GM18505 (cell line): ENCODE measurements around the gene DPM1.
A peak's percentile ranks its signal among the peaks of the same experiment; 100 is the strongest.

ENCODE experiments used
- ATAC-seq: cut with Tn5 transposase; IDR thresholded peaks from one replicate; pipeline ENCODE4 v1.9.1; 2021; ENCODE audit not compliant: unreplicated experiment
- POLR2A ChIP-seq: IDR thresholded peaks from 4 replicates; pipeline ENCODE4 v1.6.1; 2011; ENCODE audit warnings: borderline replicate concordance; ENCODE audit not compliant: insufficient read depth, insufficient read length; ENCODE audit errors: extremely low read depth

The DPM1 gene

DNA sequence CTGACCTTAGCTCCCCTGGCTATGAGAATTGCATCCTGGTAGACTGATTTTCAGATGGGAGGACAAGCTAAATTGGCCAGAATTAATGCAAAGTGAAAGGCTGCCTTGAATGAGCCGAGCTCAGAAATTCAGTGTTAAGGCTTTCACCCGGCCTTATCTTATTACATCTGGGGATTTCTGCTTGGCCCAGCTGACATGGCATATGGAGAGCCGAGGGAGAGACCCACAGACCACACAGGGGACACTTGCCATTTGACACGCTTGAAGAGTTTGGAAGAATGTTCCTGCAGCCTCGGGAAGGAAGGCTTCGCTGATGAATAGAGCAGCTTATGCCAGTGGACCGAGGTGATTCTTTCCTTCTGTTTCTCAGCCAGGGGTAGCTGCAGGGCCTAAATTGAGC, 9.3 kb upstream of the DPM1 start:
- no peak for TF ChIP-seq POLR2A
- no peak for ATAC-seq

DNA sequence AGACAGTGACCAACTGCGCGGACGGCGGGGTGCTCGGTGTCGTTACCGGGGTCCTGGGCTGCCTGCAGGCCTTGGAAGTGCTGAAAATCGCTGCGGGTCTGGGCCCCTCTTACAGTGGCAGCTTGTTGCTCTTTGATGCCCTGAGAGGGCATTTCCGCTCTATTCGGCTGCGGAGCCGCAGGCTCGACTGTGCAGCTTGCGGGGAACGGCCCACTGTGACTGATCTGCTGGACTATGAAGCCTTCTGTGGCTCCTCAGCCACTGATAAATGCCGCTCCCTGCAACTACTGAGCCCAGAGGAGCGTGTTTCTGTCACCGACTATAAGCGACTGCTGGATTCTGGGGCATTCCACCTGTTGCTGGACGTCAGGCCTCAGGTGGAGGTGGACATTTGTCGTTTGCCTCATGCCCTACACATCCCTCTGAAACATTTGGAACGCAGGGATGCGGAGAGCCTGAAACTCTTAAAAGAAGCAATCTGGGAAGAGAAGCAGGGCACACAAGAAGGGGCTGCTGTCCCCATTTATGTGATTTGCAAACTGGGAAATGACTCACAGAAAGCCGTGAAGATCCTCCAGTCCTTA, 1.3 kb upstream of the DPM1 start:
- ATAC-seq: no peak
- no peak for TF ChIP-seq POLR2A

DNA sequence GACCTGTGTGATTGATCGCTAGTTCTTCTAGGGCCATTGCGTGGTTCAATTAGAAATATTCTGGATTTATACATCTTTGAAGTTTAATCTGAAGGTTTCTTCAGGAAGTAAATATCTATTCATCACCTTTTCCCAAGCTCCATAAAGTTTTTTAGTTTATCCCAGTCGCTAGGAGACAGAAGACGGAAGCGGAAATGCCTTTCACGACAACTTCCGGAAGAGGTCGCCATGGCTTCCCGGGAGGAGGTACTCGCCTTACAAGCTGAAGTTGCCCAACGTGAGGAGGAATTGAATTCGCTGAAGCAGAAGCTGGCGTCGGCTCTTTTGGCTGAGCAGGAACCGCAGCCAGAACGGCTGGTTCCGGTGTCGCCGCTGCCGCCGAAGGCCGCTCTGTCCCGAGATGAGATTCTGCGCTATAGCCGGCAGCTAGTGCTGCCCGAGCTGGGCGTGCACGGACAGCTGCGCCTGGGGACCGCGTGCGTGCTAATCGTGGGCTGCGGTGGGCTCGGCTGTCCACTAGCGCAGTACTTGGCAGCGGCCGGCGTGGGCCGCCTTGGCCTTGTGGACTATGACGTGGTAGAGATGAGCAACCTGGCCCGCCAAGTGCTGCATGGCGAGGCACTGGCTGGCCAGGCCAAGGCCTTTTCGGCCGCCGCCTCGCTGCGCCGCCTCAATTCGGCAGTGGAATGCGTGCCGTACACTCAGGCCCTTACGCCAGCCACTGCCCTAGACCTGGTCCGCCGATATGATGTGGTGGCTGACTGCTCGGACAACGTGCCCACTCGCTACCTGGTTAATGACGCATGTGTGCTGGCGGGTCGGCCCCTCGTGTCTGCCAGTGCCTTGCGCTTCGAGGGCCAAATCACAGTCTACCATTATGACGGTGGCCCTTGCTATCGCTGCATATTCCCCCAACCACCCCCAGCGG, 547 bp upstream of the DPM1 start, which contains the start of gene MOCS3:
TSS of gene MOCS3 (plus strand) at position 204 of the 928 bp plus-strand sequence. CDS start at position 229, 25 bp downstream.
- ATAC-seq: peak; percentile 77
- peak; percentile 34 for TF ChIP-seq POLR2A

DNA sequence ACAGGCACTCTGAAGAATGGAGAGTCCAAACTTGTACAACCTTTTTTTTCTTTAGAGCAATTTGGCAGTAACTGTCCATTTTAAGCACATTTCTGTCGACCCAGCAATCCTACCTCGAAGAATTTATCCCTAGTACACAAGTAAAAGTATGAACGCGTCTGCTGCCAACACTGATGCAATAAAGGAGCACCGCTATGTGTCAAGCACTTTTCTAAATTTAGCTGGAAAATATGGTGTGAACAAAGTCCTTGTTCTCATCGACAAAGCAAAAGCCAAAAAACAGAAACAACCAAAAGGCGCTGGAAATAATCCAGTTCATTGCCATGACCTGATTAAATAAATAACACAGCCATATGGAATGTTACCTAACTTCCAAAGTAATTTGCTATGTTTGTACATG, 1.1 kb downstream of the DPM1 start:
- no peak for ATAC-seq
- TF ChIP-seq POLR2A: no peak

DNA sequence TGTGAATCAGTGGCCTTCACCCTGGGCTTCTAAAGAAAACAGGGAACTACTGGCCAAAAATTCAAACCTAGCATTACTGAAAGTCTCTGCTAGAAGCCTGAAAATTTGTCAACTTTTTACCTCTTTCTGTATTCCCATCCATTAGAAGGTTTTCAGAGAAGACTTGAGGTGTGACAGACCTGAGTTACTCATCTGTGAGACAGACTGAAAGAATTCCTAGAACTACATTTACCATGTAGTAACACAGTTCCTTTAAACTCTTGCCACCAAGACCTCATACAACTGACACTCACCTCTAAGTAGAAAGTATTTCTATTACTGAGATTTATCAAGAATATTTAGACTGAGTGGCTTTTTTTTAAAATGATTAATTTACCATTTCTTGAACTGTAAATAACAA, 4.5 kb downstream of the DPM1 start:
- TF ChIP-seq POLR2A: no peak
- no peak for ATAC-seq

DNA sequence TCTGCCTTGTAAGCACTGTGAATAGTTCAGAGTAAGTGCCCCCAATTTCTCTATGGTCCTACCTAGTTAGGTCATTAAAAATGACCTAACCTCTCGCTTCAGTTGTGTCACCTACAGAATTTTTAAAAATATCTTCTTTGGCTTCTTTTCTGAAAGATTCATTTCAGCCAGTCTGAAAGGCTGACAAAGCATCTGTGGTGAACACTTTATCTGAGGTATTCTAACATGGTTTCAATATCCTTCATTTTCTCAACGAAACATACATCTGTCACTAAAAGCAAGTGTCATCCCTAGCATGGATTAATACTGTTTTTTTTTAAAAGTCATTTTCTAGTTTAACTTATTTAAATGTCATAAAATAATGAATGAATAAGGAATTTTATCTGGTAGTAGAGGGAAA, 5.1 kb downstream of the DPM1 start:
- ATAC-seq: no peak
- no peak for TF ChIP-seq POLR2A

DNA sequence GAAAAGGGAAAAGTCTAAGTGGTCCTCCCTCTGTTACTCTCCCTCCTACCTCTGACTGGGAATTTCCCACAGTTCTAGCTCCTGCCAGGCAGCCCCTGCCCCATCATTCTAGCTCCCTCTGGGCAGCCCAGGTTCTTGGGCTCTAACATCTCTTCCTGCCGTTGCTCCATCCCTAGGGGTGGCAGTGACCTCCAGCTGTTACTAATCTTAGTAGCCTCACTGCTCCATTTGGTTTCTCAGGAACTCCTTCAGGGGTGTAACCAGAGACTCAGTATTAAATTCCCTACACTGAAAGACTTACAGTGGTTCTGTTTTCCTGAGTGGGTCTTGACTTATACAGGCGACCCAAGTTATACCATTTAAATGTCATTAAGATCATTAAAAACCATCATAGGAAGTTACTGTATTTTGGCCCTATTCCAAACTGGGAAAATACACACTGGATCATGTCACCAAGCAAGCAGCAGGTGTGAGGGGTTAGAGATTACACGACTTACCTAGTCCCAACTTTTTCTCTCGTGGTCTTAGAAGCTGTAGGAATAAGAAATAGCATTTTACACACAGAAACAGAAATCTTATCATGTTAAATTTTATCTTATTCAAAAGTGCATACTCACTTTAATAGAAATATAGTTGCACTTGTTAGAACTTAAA, 10.1 kb downstream of the DPM1 start:
- ATAC-seq: no peak
- TF ChIP-seq POLR2A: no peak

DNA sequence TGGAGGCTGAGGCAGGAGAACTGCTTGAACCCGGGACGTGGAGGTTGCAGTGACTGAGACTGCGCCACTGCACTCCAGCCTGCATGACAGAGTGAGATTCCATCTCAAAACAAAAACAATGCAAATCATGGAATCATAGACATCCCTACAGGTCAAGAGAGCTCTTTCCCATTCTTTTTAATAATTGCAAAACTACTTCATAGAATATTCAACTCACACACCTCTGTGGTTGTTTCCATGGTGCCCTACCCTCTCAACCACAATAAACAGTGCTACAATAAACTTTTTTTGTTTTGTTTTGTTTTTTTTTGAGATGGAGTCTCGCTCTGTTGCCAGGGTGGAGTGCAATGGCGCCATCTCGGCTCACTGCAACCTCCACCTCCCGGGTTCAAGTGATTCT, 15.3 kb downstream of the DPM1 start:
- no peak for ATAC-seq

DNA sequence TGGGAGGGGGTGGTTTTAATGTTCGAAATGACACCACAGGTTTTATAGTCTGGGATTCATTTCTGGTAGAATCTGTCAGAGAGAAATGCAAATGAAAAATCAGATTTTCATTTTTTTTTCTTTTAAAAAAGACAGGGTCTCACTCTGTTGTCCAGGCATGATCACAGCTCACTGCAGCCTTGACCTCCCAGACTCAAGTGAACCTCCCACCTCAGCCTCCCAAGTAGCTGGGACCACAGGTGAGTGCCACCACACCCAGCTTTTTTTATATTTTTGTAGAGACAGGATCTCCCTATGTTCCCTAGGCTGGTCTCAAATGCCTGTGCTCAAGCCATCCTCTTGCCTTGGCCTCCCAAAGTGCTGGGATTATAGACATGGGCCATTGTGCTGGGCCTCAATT, 24.7 kb downstream of the DPM1 start:
- no peak for ATAC-seq
- TF ChIP-seq POLR2A: no peak

More for the DNA sequence above, 15.3 kb downstream of the DPM1 start:
- TF ChIP-seq POLR2A: no peak

DNA sequence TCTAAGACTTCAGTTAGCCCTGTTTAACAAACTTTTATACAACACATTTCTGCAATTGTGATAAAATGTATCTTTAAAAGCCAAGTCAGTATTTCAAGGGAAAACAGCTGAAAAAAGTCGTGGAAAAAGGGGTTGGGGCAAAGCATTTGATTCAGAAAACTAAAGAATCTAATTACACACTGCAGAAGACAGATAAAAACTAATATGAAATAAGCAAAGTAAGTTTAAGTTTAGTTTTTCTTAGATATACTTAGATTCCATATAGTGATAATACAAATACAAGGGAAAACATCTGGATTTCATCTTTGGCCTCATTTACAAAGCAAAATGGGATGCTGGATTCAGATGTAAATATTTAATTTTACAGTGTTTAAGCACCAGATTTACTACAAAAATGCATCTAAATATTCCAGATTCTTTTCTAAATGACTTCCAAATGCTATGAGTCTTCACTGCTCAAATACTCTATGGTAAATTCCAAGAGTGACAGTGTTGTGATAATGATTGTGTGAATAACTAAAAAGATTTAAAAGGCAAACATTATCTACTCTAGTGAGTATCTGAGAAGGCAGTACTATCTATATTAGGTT, 25.5 kb downstream of the DPM1 start:
- no peak for TF ChIP-seq POLR2A
- no peak for ATAC-seq

DNA sequence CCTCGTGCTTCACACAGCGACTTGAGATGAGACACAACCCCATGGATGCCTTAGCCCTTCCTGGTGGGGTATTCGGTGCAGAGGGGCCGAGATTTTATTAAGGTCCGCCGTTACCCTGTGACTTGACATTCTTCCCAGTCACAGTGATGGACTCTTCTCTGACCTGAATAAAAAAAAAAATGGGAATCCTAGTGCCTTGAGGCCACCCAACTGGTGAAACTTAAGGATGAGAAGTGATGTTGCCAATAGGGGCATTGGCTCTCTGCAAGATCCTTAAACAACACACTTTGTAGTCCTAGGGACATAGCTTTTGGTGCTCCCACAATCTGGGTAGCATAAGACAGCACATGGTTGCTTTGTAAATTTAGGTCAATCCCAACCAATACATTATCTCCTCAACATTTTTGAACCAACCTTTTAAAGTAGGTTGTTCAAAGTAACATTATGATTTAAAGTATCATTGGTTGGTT, 26.3 kb downstream of the DPM1 start:
- TF ChIP-seq POLR2A: no peak
- ATAC-seq: no peak

DNA sequence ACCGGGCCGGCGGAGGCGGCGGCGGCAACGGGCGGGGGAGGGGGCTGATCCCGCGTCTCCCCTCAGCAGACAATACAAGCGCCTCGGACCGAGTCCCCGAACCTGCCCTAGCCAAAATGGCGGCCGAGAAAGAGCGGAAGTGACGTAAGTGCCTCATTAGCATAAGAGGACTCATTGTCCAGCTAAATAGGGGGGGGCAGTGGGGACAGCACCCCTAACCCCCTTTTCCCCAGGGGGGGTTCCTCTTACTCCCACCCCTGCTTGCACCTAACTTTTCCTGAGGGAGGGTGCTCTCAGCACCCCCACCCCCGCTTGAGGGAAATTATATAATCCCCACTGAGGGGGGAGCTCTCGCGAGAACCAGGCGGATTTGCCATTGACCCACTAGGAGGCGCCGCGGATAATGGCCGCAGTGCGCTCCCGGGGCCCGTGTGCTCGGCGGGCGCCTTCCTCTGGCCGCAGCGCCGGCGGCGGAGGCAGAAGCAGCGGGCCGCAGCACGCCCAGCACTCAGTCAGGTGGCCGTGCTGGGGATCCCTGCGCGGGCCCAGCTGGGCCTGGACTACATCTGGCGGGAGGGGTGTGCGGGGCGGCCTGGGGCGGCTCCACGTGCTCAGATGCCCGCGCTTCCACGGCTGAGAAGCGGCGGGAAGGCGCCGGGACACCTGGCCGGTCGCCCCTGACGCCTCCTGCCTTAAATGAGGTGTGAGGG, 26.9 kb downstream of the DPM1 start, which contains the start of gene ADNP:
TSS of gene ADNP (minus strand) at position 132 of the 710 bp plus-strand sequence. CDS start 27,441 bp downstream, outside the sequence.
- peak; percentile 64 for ATAC-seq
- peak; percentile 82 for TF ChIP-seq POLR2A
